H9 (cell line): ENCODE results near the gene YBX3. TPM values are rescaled to one million over a fixed set of nuclear protein-coding genes. Genes with fewer than 3 reads are reported as not detected.

ENCODE experiments used
- DNase-seq: peaks from one replicate; pipeline ENCODE4 v3.0.0-alpha.2; 2017
- H2AFZ ChIP-seq: one replicate; pipeline ENCODE4 v1.6.1; 2013; ENCODE audit warnings: mild to moderate bottlenecking, low read length, control low read depth, moderate library complexity
- H2AK5ac ChIP-seq: 2 replicates; pipeline ENCODE4 v1.6.1; 2013; ENCODE audit warnings: low read length, control low read depth, mixed read lengths; ENCODE audit not compliant: insufficient read length
- H2BK120ac ChIP-seq: one replicate; pipeline ENCODE4 v1.6.1; 2013; ENCODE audit warnings: low read depth, mild to moderate bottlenecking, low read length, control low read depth, inconsistent platforms; ENCODE audit not compliant: poor library complexity, severe bottlenecking
- H2BK12ac ChIP-seq: 2 replicates; pipeline ENCODE4 v1.6.1; 2013; ENCODE audit warnings: low read length, control low read depth, mixed read lengths, low read depth; ENCODE audit not compliant: insufficient read length
- H2BK15ac ChIP-seq: 2 replicates; pipeline ENCODE4 v1.6.1; 2013; ENCODE audit warnings: low read depth, low read length, control low read depth
- H2BK20ac ChIP-seq: one replicate; pipeline ENCODE4 v1.6.1; 2013; ENCODE audit warnings: low read depth, mild to moderate bottlenecking, low read length, control low read depth, inconsistent platforms; ENCODE audit not compliant: poor library complexity, severe bottlenecking
- H2BK5ac ChIP-seq: 2 replicates; pipeline ENCODE4 v1.6.1; 2013; ENCODE audit warnings: low read length, control low read depth, mixed read lengths; ENCODE audit not compliant: insufficient read length
- H3K14ac ChIP-seq: 2 replicates; pipeline ENCODE4 v1.6.1; 2013; ENCODE audit warnings: low read length, control low read depth; ENCODE audit not compliant: insufficient read depth
- H3K18ac ChIP-seq: 2 replicates; pipeline ENCODE4 v1.6.1; 2013; ENCODE audit warnings: low read depth, mild to moderate bottlenecking, mixed read lengths, low read length, control low read depth; ENCODE audit not compliant: insufficient read length
- H3K23ac ChIP-seq: 2 replicates; pipeline ENCODE4 v1.6.1; 2013; ENCODE audit warnings: low read length, control low read depth, mixed read lengths, low read depth; ENCODE audit not compliant: insufficient read length
- H3K23me2 ChIP-seq: 2 replicates; pipeline ENCODE4 v1.6.1; 2013; ENCODE audit warnings: low read depth, mild to moderate bottlenecking, mixed read lengths, low read length, control low read depth; ENCODE audit not compliant: insufficient read length, poor library complexity, severe bottlenecking
- H3K27ac ChIP-seq: 2 replicates; pipeline ENCODE4 v1.5.1; 2013; ENCODE audit warnings: low read length, control low read depth, mixed read lengths, low read depth; ENCODE audit not compliant: insufficient read length
- H3K27me3 ChIP-seq: 2 replicates; pipeline ENCODE4 v1.6.1; 2013; ENCODE audit warnings: low read length, control low read depth, inconsistent platforms; ENCODE audit not compliant: insufficient read depth
- H3K4ac ChIP-seq: 2 replicates; pipeline ENCODE4 v1.6.1; 2013; ENCODE audit warnings: low read depth, mild to moderate bottlenecking, control low read depth, inconsistent platforms, low read length, moderate library complexity
- H3K4me1 ChIP-seq: 2 replicates; pipeline ENCODE4 v1.6.1; 2013; ENCODE audit warnings: low read length, control low read depth, inconsistent platforms; ENCODE audit not compliant: insufficient read depth
- H3K4me2 ChIP-seq: 2 replicates; pipeline ENCODE4 v1.6.1; 2013; ENCODE audit warnings: low read length, control low read depth, mixed read lengths; ENCODE audit not compliant: insufficient read length, insufficient read depth
- H3K56ac ChIP-seq: 2 replicates; pipeline ENCODE4 v1.6.1; 2013; ENCODE audit warnings: low read depth, mild to moderate bottlenecking, mixed read lengths, low read length, control low read depth; ENCODE audit not compliant: insufficient read length
- H3K79me1 ChIP-seq: 2 replicates; pipeline ENCODE4 v1.6.1; 2013; ENCODE audit warnings: low read depth, mild to moderate bottlenecking, moderate library complexity, low read length, control low read depth, inconsistent platforms; ENCODE audit not compliant: insufficient read depth, poor library complexity, severe bottlenecking
- H3K79me2 ChIP-seq: 2 replicates; pipeline ENCODE4 v1.6.1; 2013; ENCODE audit warnings: low read length, control low read depth, inconsistent platforms; ENCODE audit not compliant: insufficient read depth
- H3K9ac ChIP-seq: 2 replicates; pipeline ENCODE4 v1.6.1; 2013; ENCODE audit warnings: low read length, control low read depth, mixed read lengths; ENCODE audit not compliant: insufficient read length; ENCODE audit errors: extremely low read depth
- H3K9me3 ChIP-seq: one replicate; pipeline ENCODE4 v1.6.1; 2013; ENCODE audit warnings: low read depth, low read length, inconsistent platforms; ENCODE audit not compliant: control insufficient read depth
- H3T11ph ChIP-seq: one replicate; pipeline ENCODE4 v1.6.1; 2013; ENCODE audit warnings: mild to moderate bottlenecking, low read length, control low read depth, inconsistent platforms
- H4K20me1 ChIP-seq: one replicate; pipeline ENCODE4 v1.6.1; 2013; ENCODE audit not compliant: control insufficient read depth, insufficient read length, insufficient read depth
- H4K5ac ChIP-seq: 2 replicates; pipeline ENCODE4 v1.6.1; 2013; ENCODE audit warnings: low read depth, mild to moderate bottlenecking, mixed read lengths, low read length, control low read depth; ENCODE audit not compliant: insufficient read length
- H4K8ac ChIP-seq: replicated peaks from 2 replicates; pipeline ENCODE4 v1.6.1; 2013; ENCODE audit warnings: low read length, control low read depth, mixed read lengths, low read depth; ENCODE audit not compliant: insufficient read length
- H4K91ac ChIP-seq: 2 replicates; pipeline ENCODE4 v1.6.1; 2013; ENCODE audit warnings: low read depth, mild to moderate bottlenecking, moderate library complexity, mixed read lengths, low read length, control low read depth; ENCODE audit not compliant: insufficient read length
- H3K27ac Mint-ChIP-seq, 3 experiments: 2 replicates in 2 of 3; 3 replicates in 1 of 3; pipeline ENCODE4 v1.8.0; 2020 to 2021; ENCODE audit warnings: mixed read lengths in 3 of 3, mild to moderate bottlenecking in 1 of 3, moderate library complexity in 1 of 3
- H3K27me3 Mint-ChIP-seq: 2 replicates; pipeline ENCODE4 v1.8.0; 2021; ENCODE audit warnings: low read depth, mild to moderate bottlenecking, moderate library complexity, mixed read lengths
- H3K36me3 Mint-ChIP-seq, 3 experiments: 2 replicates in 2 of 3; 3 replicates in 1 of 3; pipeline ENCODE4 v1.8.0; 2020 to 2021; ENCODE audit warnings: low read depth in 3 of 3, mixed read lengths in 3 of 3; ENCODE audit not compliant: insufficient read depth in 1 of 3
- H3K4me1 Mint-ChIP-seq, 2 experiments: 2 replicates each; pipeline ENCODE4 v1.8.0; 2020; ENCODE audit warnings: mixed read lengths in 2 of 2
- H3K4me3 Mint-ChIP-seq, 2 experiments: 2 replicates in 1 of 2; 3 replicates in 1 of 2; pipeline ENCODE4 v1.8.0; 2020 to 2021; ENCODE audit warnings: mild to moderate bottlenecking in 2 of 2, mixed read lengths in 2 of 2, moderate library complexity in 1 of 2
- H3K9me3 Mint-ChIP-seq, 2 experiments: 2 replicates in 1 of 2; 3 replicates in 1 of 2; pipeline ENCODE4 v1.8.0; 2020; ENCODE audit warnings: mild to moderate bottlenecking in 2 of 2, mixed read lengths in 2 of 2, moderate library complexity in 1 of 2
- CTCF ChIP-seq: fragments of 200-600 bp; sonication (generic); conservative IDR thresholded peaks from 3 replicates; pipeline ENCODE4 v1.8.0; 2021; ENCODE audit warnings: antibody characterized with exemption, mild to moderate bottlenecking
- WGBS: extraction: QIAGEN DNeasy Blood & Tissue Kit; methylation state at CpG from one replicate; pipeline ENCODE4 v1.1.7; 2013; ENCODE audit warnings: missing lambda C conversion rate, low lambda C conversion rate, mixed read lengths; ENCODE audit not compliant: insufficient read length; ENCODE audit errors: extremely low coverage; 5-methylcytosine and 5-hydroxymethylcytosine counted together
- total RNA-seq: library from RNA; stranded (reverse); gene quantifications from 2 replicates; pipeline ENCODE4 v1.2.1, GENCODE V29; 2021

The YBX3 gene
- total RNA-seq, 1 experiment from 2014 or later, result 343 TPM

DNA sequence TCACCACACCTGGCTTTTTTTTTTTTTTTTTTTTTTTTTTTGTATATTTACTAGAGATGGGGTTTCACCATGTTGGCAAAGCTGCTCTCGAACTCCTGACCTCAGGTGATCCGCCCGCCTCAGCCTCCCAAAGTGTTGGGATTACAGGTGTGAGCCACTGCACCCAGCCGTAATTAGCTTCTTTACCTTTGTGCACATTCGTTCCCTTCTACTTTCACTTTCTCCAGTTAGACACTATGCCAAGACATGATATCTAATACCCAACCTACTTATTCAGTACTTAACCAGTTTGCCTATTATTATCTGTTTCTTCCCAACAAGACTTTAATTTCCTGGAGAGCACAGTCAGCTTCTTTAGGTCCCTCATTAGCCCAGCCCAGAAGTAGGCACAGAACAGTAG, 54.6 kb downstream of the YBX3 start:
- no peak overlapping the region for H4K8ac ChIP-seq
- Mint-ChIP-seq H3K4me3 (no peak overlapping the region), H3K27ac (no peak overlapping the region), H3K36me3 (no peaks in the 10 kb centered on the region), H3K27me3 (peaks cover 6% of the 10 kb centered on the region), H3K9me3 (peaks cover 0 to 6% of the 10 kb centered on the region in 2 experiments; a peak in 2 of 5 replicates), H3K4me1 (peaks cover 5 to 9% of the 10 kb centered on the region in 2 experiments)
- no peak for TF ChIP-seq CTCF
- no peak overlapping the region for H2BK12ac ChIP-seq
- DNase-seq, result no peak
- H3K18ac ChIP-seq, result no peak overlapping the region
- no peaks in the 10 kb centered on the region for H4K20me1 ChIP-seq
- no peak overlapping the region for H3K27ac ChIP-seq
- H3K79me1 ChIP-seq, result no peaks in the 10 kb centered on the region
- no peak overlapping the region for H2BK20ac ChIP-seq
- no peak overlapping the region for H3K14ac ChIP-seq
- no peak overlapping the region for H2BK5ac ChIP-seq
- H2BK15ac ChIP-seq, result no peak overlapping the region
- no peak overlapping the region for H2BK120ac ChIP-seq
- H3K56ac ChIP-seq, result no peak overlapping the region
- no peaks in the 10 kb centered on the region for H3K4me1 ChIP-seq
- H2AFZ ChIP-seq, result no peak overlapping the region
- H3K9ac ChIP-seq, result no peak overlapping the region
- H3K27me3 ChIP-seq, result no peaks in the 10 kb centered on the region
- no CpG with 5 or more reads among the region's 5 CpGs for WGBS
- no peaks in the 10 kb centered on the region for H3K23me2 ChIP-seq
- H3K9me3 ChIP-seq, result no peaks in the 10 kb centered on the region
- H3K79me2 ChIP-seq, result no peaks in the 10 kb centered on the region
- no peak overlapping the region for H3K23ac ChIP-seq
- H3T11ph ChIP-seq, result no peak overlapping the region
- no peak overlapping the region for H2AK5ac ChIP-seq
- no peak overlapping the region for H4K91ac ChIP-seq
- no peak overlapping the region for H4K5ac ChIP-seq
- H3K4ac ChIP-seq, result no peak overlapping the region
- no peak overlapping the region for H3K4me2 ChIP-seq
